NCI-H146 (cell line): Measurements from ENCODE around the gene FLVCR1.
A peak's percentile ranks its signal among the peaks of the same experiment; 100 is the strongest.

Source experiments
- DNase-seq: peaks from one replicate; lab custom pipeline; 2025; lab: John Stamatoyannopoulos, UW

FLVCR1 gene

DNA sequence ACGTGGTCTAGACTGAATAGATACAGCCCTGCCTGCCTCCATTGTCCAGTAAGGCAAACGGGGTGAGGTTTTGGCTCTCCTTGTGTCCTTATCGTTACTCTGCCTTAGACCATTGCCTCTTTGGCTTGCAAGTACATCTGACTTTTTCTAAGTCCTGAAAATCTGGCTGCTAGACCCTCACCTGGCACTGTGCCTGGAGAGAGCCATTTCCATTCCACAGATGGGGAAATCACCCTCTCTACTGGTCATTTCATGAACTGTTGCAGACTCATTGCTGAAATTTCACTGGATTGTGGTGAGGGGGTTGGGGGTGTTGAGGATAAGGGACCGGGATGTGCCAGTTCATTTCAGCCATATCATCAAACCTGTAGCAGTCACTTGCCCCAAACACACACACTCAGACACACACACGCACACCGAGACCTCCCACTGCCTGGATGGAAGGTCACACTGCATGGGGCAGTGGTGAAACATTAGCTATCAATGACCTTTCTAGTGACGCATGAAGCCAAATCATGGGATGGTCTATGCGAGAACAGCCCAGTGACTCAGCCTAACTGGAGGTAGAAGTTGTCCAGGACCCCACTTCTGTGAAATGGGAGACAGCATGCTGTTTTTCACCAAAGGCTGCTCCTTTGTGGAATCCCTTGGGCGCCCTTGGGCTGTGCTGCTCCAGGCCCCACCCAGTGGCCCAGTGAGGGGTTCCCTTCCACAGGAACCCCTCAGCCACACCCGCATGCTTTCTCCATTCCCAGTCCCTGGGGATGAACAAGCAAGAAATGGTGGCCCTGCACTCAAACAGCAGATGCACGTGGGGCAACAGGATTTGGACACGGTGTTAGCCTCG is 57.4 kb downstream of the FLVCR1 start:
- DNase-seq = peak; percentile 10

- peak; percentile 67 for DNase-seq
Observed at GRCh38 chr1:212916481-212917133, 58.5 kb downstream of the FLVCR1 start.

GRCh38 chr1:212917134-212917485 is 59.0 kb downstream of the FLVCR1 start:
- no peak for DNase-seq

DNA sequence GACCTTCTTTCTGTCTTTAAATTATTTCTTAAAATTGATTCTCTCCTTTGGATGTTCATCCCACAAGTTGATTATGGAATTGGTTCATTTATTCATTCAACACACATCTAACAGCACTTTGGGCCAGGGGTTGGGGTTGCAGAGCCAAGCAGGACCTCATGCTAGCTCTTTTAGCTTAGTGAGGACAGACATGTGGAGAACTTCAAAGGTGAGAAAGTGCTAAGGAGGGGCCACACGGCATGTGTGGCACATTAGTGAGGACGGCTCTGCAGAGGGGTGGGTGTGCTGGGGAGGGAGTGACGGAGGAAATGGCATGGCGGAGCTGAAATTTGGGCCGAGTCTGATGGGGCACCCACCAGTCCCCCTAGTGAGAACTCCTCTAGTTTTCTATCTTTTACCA is 59.8 kb downstream of the FLVCR1 start:
- no peak for DNase-seq

GRCh38 chr1:212918824-212919223 is 60.7 kb downstream of the FLVCR1 start:
- no peak for DNase-seq

GRCh38 chr1:212920246-212920645 is 62.2 kb downstream of the FLVCR1 start:
- DNase-seq = no peak

DNA sequence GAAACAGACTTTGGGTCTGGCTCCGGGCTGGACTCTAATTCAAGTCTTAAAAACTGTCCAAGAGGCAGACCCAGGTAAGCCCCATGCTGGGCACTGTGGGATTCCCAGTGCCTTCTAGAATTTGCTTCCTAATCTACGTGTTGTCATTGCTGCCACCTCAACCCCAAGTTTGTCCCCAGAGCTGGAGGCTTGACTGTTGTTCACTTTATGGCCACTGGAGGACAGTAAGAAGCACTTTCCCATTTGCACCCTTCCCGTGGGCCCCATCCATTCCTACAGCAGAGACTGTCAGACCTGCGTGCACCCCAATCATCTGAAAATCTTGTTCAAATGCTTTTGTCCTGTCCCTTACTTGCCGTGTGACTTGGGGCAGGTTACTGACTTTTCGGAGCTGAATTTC is 62.8 kb downstream of the FLVCR1 start:
- no peak for DNase-seq

DNA sequence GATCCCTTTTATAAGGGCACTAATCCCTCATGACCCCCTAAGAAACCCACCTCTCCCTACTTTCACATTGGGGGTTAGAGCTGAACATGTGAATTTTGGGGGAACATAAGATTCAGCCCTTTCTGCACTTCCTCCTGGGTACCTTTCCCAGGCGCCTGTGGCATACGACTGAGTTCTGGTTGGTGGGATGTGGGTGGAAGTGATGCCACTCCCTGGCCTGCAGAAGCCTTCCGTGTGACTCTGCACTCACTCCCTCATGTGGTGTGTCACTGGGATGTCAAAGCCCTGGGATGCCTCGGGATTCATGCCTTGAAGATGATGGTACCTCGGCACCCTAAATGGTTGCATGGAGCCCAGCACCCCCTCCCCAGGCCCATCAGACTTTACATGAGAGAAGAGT is 63.9 kb downstream of the FLVCR1 start:
- no peak for DNase-seq

DNA sequence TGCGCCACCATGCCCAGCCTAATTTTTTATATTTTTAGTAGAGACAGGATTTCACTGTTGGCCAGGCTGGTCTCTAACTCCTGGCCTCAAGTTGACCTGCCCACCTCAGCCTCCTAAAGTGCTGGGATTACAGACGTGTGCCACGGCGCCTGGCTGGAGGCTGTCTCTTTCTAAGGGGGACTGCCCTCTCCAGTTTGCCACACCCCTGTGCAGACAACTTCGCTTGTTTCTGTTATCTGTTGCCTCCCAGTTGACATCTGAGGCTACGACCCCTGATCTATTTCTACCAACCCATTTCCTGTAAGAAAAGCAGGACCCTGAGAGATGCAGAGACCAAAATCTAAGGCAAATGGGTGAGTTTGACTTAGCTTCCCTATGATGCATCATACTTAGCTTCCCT is 68.3 kb downstream of the FLVCR1 start:
- DNase-seq = no peak

DNA sequence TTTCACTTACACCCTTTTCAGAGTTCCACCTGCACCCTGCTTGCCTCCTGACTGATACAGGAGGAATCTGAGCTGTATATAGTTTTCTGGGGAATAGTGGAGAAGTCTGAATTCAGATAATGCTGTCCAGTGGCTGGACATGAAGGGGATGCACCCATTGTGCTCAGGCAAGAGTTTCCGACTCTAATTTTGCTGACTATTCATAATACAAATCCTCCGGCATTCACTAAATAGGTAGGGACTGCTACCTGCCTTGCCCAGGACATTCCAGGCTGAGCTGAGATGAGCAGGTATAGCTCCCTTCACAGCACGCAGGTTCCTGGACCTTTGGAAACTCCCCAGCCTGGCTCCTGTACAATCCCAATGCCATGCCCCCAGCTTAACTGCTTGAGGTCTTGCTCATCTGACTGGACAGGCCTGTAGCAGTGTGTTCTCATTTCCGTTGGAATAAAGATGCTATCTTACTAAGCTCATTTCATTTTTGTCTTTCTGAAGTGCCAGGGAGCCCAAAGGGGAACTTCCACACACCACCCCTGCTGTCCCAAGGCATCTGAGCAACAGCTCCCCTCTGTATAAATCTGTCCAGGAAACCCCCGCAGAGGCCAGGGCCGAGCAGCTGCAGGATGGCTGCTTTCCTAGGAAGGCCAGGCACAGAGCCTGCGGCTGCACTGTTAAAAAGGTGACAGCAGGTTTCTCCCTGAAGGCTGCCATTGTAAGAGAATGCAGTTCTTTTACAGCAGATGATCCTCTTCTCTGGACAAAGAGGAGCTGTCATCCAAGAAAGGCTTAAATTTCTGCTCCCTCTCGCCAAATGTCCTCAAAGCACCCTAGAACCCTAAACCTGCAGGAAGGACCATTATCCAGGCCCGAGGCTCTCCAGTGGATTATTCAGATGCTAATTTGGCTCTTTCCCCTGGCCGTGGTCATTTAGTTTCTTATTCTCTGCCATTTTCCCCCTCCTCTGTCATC is 70.5 kb downstream of the FLVCR1 start:
- DNase-seq = no peak

DNA sequence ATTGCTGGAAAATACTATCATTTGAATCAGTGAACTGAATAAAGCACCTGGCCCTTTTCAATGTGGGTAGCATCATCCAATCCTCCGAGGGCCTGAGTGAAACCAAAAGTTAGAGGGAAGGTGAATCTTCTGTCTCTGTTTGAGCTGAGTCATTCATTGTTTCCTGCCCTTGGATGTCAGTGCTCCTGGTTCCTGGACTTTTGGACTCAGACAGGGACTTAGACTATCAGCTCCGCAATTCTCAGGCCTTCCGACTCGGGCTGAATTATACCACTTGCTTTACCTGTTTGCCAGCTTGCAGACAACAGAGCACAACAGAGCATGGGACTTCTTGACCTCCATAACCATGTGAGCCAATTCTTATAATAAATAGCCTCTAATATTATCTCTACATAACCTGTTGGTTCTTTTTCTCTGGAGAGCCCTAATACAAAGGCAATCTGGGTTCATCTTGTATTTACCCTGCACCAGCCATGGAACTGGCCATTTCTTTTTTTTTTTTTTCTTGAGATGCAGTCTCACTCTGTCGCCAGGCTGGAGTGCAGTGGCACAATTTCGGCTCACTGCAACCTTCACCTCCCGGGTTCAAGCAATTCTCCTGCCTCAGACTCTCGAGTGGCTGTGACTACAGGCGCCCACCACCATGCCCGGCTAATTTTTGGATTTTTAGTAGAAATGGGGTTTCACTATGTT is 73.1 kb downstream of the FLVCR1 start:
- DNase-seq = no peak

- no peak for DNase-seq
Observed at GRCh38 chr1:212933815-212934471, 75.9 kb downstream of the FLVCR1 start.

GRCh38 chr1:212935387-212935981 is 77.4 kb downstream of the FLVCR1 start:
- DNase-seq = no peak

DNA sequence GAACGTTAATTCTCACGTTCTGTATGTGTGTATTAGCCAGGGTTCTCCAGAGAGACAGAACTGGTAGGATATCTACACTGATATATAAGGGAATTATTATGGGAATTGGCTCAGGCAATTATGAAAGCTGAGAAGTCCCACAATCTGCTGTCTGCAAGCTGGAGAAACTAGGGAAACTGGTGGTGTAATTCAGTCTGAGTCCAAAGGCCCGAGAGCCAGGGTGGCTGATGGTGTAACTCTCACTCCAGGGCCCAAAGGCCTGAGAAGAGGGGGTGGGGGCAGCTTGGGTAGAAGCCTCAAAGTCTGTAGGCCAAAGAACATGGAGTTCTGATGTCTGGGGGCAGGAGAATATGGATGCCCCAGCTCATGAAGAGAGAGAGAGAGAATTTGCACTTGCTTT is 79.0 kb downstream of the FLVCR1 start:
- no peak for DNase-seq

GRCh38 chr1:212938846-212939245 is 80.8 kb downstream of the FLVCR1 start:
- no peak for DNase-seq

- no peak for DNase-seq
Observed at GRCh38 chr1:212941452-212941851, 83.4 kb downstream of the FLVCR1 start.

DNA sequence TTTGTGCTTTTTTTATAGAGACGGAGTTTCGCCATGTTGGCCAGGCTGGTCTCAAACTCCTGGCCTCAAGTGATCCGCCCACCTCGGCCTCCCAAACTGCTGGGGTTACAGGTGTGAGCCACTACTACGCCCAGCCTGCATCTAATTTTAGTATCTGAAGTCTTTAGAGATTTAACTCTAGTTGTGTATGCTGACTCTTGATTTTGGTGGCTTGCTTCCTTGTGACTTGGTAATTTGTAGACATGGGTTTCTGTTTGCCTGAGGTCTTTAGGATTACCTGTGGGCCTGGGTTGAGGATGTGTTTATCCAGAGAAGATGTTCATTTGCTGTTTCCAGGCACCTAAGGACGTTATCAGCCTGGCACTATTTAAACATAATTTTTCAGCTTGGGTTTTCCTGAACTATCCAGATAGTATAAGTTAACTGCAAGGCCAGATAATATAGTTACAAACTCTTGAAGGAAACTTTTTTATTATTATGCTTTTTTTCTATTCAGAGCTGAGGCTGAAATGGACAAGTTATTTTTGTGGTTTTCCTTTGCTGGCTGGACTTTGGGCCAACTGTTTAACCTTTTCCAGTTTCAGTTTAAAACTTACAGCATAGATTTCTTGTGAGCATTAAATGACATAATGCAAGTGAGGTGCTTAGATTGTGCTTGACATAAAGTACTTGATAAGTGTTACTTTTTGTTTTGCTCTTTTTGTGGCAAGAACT is 84.8 kb downstream of the FLVCR1 start:
- no peak for DNase-seq

DNA sequence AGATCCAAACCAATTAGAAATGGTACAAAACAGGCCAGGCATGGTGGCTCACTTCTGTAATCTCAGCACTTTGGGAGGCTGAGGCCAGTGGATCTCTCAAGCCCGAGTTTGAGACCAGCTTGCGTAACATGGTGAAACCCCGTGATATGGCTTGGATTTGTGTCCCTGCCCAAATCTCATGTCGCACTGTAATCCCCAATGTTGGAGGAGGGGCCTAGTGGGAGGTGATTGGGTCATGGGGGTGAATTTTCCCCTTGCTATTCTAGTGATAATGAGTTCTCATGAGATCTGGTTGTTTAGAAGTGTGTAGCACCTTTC is 85.3 kb downstream of the FLVCR1 start:
- DNase-seq = no peak

- no peak for DNase-seq
Observed at GRCh38 chr1:212944229-212944901, 86.3 kb downstream of the FLVCR1 start.

DNA sequence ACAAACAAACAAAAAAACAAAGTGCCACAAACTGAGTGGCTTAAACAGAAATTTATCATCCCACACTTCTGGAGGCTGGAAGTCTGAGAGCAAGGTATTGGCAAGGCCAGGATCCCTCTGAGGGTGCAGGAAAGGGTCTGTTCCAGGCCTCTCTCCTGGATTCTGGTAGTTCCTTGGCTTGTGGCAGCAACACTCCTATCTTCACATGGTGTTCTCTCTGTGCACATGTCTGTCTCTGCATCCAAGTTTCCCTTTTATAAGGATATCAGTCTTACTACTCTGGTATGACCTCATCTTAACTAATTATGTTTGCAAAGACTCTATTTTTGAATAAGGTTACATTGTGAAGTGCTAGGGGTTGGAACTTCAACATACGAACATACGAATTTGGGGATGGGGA is 87.0 kb downstream of the FLVCR1 start:
- DNase-seq = no peak
